HepG2 (cell line): ENCODE results near the gene CHRNB1. TPM values are rescaled to one million over a fixed set of nuclear protein-coding genes. Genes with fewer than 3 reads are reported as not detected.

Experiments
- ATAC-seq: fragments of 200-7000 bp; cut with Tn5 transposase; 3 replicates; pipeline ENCODE4 v1.9.1; 2020; ENCODE audit warnings: mild to moderate bottlenecking, moderate library complexity
- BruUV-seq: library from RNA; stranded (reverse); fragments of 400-500 nt; replicated peaks from 2 replicates; lab custom pipeline; 2021; lab: Mats Ljungman, UMichigan
- CTCF ChIA-PET: fragments of 300-600 bp; formaldehyde crosslinking; extraction: SDS; loops from one replicate; lab custom pipeline; 2021; ENCODE audit warnings: low total read pairs, inconsistent platforms, low intra/inter-chr PET ratio; lab: Yijun Ruan, JAX
- POLR2A ChIA-PET: fragments of 350-600 bp; sonication (Branson Sonifier 250); formaldehyde crosslinking; loops from one replicate; lab custom pipeline; 2020; ENCODE audit warnings: antibody characterized with exemption, inconsistent platforms; lab: Yijun Ruan, JAX
- DNase-seq: peaks from one replicate; pipeline ENCODE4 v3.0.0-alpha.2; 2015; ENCODE audit warnings: low spot score
- FAIRE-seq: peaks from 3 replicates; lab custom pipeline; 2011; peaks lifted over from hg19 to GRCh38; lab: Jason Lieb, UNC
- H2AFZ ChIP-seq: one replicate; pipeline ENCODE4 v1.6.1; 2011; ENCODE audit warnings: low read length, inconsistent platforms
- H3K27ac ChIP-seq: fragments of 300-600 bp; 3 replicates; pipeline ENCODE4 v1.8.0; 2011; ENCODE audit warnings: mixed run types, mild to moderate bottlenecking, mixed read lengths, low read length, inconsistent platforms; ENCODE audit not compliant: insufficient read depth; ENCODE audit errors: extremely low read length
- H3K27me3 ChIP-seq, 2 experiments: fragments of 200-600 bp in 1 of 2; 2 replicates in 1 of 2; 3 replicates in 1 of 2; pipeline versions ENCODE4 v1.6.0 to v1.8.0; 2011; ENCODE audit warnings: low read length in 2 of 2, mild to moderate bottlenecking in 2 of 2, moderate library complexity in 2 of 2, inconsistent platforms in 1 of 2; ENCODE audit not compliant: insufficient read depth in 2 of 2, control insufficient read depth in 1 of 2
- H3K36me3 ChIP-seq, 2 experiments: fragments of 200-600 bp in 1 of 2; replicated peaks in 1 of 2; 2 replicates in 1 of 2; 3 replicates in 1 of 2; pipeline versions ENCODE4 v1.5.1 to v1.8.0; 2011; ENCODE audit warnings: low read length in 2 of 2, inconsistent platforms in 1 of 2; ENCODE audit not compliant: insufficient read depth in 2 of 2, control insufficient read depth in 1 of 2
- H3K4me1 ChIP-seq: 2 replicates; pipeline ENCODE4 v1.5.1; 2012; ENCODE audit warnings: low read length, inconsistent platforms; ENCODE audit not compliant: insufficient read depth
- H3K4me2 ChIP-seq: 2 replicates; pipeline ENCODE4 v1.6.0; 2011; ENCODE audit warnings: low read depth, low read length, inconsistent platforms
- H3K4me3 ChIP-seq, 3 experiments: fragments of 200-600 bp in 1 of 3; sonication (generic), shearing (Covaris generic) in 1 of 3; replicated peaks in 1 of 3; 2 replicates each; pipeline ENCODE4 v1.5.1; 2011 to 2016; ENCODE audit warnings: low read length in 3 of 3, inconsistent platforms in 2 of 3, low read depth in 2 of 3, mild to moderate bottlenecking in 2 of 3, control low read depth in 1 of 3, mixed read lengths in 1 of 3; ENCODE audit not compliant: insufficient read depth in 1 of 3
- H3K79me2 ChIP-seq: one replicate; pipeline ENCODE4 v1.6.1; 2011; ENCODE audit warnings: low read length, inconsistent platforms; ENCODE audit not compliant: insufficient read depth
- H3K9ac ChIP-seq: 2 replicates; pipeline ENCODE4 v1.6.0; 2011; ENCODE audit warnings: mild to moderate bottlenecking, low read depth, low read length, inconsistent platforms; ENCODE audit not compliant: insufficient read depth
- H3K9me3 ChIP-seq: 2 replicates; pipeline ENCODE4 v1.5.1; 2012; ENCODE audit warnings: mild to moderate bottlenecking, low read length
- H4K20me1 ChIP-seq: 2 replicates; pipeline ENCODE4 v1.6.0; 2011; ENCODE audit warnings: inconsistent platforms, mild to moderate bottlenecking, low read length, moderate library complexity; ENCODE audit not compliant: insufficient read depth
- AGO2 ChIP-seq: fragments of 200-400 bp; formaldehyde crosslinking; optimal IDR thresholded peaks from 2 replicates; pipeline ENCODE3; 2017; ENCODE audit warnings: mild to moderate bottlenecking, low read depth, low read length, moderate library complexity
- HNF4A ChIP-seq: sonication (generic); formaldehyde crosslinking; IDR thresholded peaks from 2 replicates; pipeline ENCODE4 v1.4.0; 2020; ENCODE audit warnings: missing genetic modification reagents
- HOXD1 ChIP-seq: sonication (generic); formaldehyde crosslinking; IDR thresholded peaks from 2 replicates; pipeline ENCODE4 v1.5.0; 2020; ENCODE audit warnings: missing genetic modification reagents
- MEIS2 ChIP-seq: sonication (generic); formaldehyde crosslinking; IDR thresholded peaks from 2 replicates; pipeline ENCODE4 v1.9.0; 2021; ENCODE audit warnings: mild to moderate bottlenecking, missing genetic modification reagents
- PHF21A ChIP-seq: sonication (generic); formaldehyde crosslinking; IDR thresholded peaks from 2 replicates; pipeline ENCODE4 v1.5.0; 2020; ENCODE audit warnings: mild to moderate bottlenecking, missing genetic modification reagents
- PRPF4 ChIP-seq: fragments of 200-400 bp; formaldehyde crosslinking; IDR thresholded peaks from 2 replicates; pipeline ENCODE4 v1.6.1; 2016; ENCODE audit warnings: low read length, low read depth; ENCODE audit not compliant: poor library complexity, severe bottlenecking
- ZNF451 ChIP-seq: sonication (generic); formaldehyde crosslinking; IDR thresholded peaks from 2 replicates; pipeline ENCODE4 v1.5.0; 2020; ENCODE audit warnings: mild to moderate bottlenecking, missing genetic modification reagents
- ZNF562 ChIP-seq: sonication (generic); formaldehyde crosslinking; IDR thresholded peaks from 2 replicates; pipeline ENCODE4 v1.8.0; 2022; ENCODE audit warnings: missing genetic modification reagents, borderline replicate concordance
- WGBS: methylation state at CpG from one replicate; pipeline ENCODE4 v1.1.6; 2017; ENCODE audit warnings: low lambda C conversion rate; 5-methylcytosine and 5-hydroxymethylcytosine counted together
- in situ Hi-C: cut with HindIII; loops from 2 replicates; pipeline ENCODE4 v1.10.0; 2017; ENCODE audit warnings: low pct_unique_long_range_greater_than_20kb; ENCODE audit not compliant: extremely low pct_ligation_motif_present
- intact Hi-C: fragments of 100-400 bp; cut with micrococcal nuclease; formaldehyde crosslinking; loops from one replicate; pipeline ENCODE4 v1.10.0; 2022; ENCODE audit not compliant: unreplicated experiment
- polyA plus RNA-seq, 8 experiments: library from polyadenylated mRNA; depleted of rRNA in 3 of 8; stranded (reverse) in 7 of 8; unstranded in 1 of 8; fragments of >200 nt; fragmentation: Illumina TruSeq in 4 of 8; extraction: Trizol in 4 of 8; gene quantifications; 2 replicates each; pipeline versions ENCODE4 v1.2.1 to v1.2.3, GENCODE V29; 2011 to 2016; ENCODE audit warnings: low read depth in 4 of 8, missing spikeins in 1 of 8, mixed read lengths in 1 of 8; ENCODE audit not compliant: insufficient read depth in 1 of 8
- total RNA-seq, 5 experiments: library from RNA; depleted of rRNA; stranded (reverse); fragments of >200 nt; fragmentation: Illumina TruSeq; extraction: Trizol; gene quantifications; 2 replicates each; pipeline ENCODE4 v1.2.3, GENCODE V29; 2016; ENCODE audit warnings: low read depth in 1 of 5
- TF ChIP-seq, protein P1 (sequence below): sonication (generic); formaldehyde crosslinking; IDR thresholded peaks from 2 replicates; pipeline ENCODE4 v1.5.0; 2020; ENCODE audit warnings: mild to moderate bottlenecking, missing genetic modification reagents
- TF ChIP-seq, protein P2 (sequence below): sonication (generic); formaldehyde crosslinking; IDR thresholded peaks from 2 replicates; pipeline ENCODE4 v1.4.0; 2020; ENCODE audit warnings: missing genetic modification reagents, borderline replicate concordance
- TF ChIP-seq, protein P3 (sequence below): sonication (generic); formaldehyde crosslinking; IDR thresholded peaks from 2 replicates; pipeline ENCODE4 v1.8.0; 2022; ENCODE audit warnings: missing genetic modification reagents, mild to moderate bottlenecking, moderate library complexity, borderline replicate concordance

Gene CHRNB1
- total and polyA plus RNA-seq, 2 of the 13 experiments (the other 11 are each of a cell fraction or from before 2014, with no cell fraction given), result 5.4 to 33.7 TPM

DNA sequence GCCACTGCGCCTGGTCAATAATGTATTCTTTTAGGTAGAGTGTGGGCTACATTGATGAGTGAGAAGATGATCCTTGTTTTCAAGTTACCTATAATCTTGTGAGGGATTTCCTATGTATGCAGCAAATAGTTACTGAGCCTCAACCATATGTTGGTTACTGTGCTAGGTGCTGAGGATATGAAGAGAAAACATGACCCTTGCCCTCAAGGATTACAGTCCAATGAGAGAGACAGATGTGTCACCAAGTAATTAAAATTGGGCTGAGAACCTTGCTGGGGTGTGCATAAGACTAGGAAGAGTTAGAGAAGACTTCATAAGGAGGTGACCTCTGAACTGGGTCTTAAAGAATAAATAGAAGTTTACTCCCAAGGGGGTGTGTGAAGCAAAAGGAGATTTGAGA is 46.7 kb downstream of the CHRNB1 start:
- ATAC-seq, result no peak
- no peak for DNase-seq
- H3K4me3 ChIP-seq, result no peak overlapping the region
- intact Hi-C loops, result no loop called here
- H3K79me2 ChIP-seq, result peaks cover 84% of the 10 kb centered on the region
- in situ Hi-C loops, result no loop called here
- H3K27ac ChIP-seq, result no peak overlapping the region
- no TSS peak for BruUV-seq
- TF ChIP-seq HOXD1 (CRISPR knock-in tag) (no peak), HNF4A (peak; percentile 40; the same call in 1 of the 2 replicates), PRPF4 (no peak)
- 100% methylated on average over 1 of the region's 1 CpG for WGBS
- no peak for FAIRE-seq
- no peak overlapping the region; the same call in 1 of the 2 replicates for H3K4me2 ChIP-seq
- no peak overlapping the region for H3K9ac ChIP-seq
- peaks cover 8 to 38% of the 10 kb centered on the region in 2 experiments; a peak in 4 of 5 replicates for H3K36me3 ChIP-seq
- H3K4me1 ChIP-seq, result peaks cover 60% of the 10 kb centered on the region
- ChIA-PET CTCF (no interaction called here), POLR2A (no interaction called here)
- no peaks in the 10 kb centered on the region for H3K9me3 ChIP-seq
- H4K20me1 ChIP-seq, result peaks cover 72% of the 10 kb centered on the region
- H3K27me3 ChIP-seq, result no peaks in the 10 kb centered on the region
- H2AFZ ChIP-seq, result no peak overlapping the region

DNA sequence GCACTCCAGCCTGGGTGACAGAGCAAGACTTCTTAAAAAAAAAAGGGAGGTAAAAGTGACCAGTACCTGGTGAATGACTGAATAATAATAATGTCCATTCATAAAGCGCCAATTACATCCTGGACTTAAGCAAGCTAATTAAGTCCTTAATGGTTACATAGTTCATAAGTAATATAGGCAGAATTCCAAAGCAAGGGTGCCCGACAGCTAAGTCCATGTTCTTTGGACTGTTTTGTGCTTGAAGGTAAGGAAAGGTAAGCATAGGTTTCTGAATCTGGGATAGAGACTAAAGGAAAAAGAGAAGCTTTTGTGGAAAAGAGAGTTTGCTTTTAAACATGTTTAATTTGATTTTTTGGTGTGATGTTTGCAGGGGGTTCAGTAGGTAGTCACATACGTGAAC is 49.1 kb downstream of the CHRNB1 start:
- H3K36me3 ChIP-seq, result peaks cover 28 to 60% of the 10 kb centered on the region in 2 experiments
- TF ChIP-seq AGO2, result no peak
- TF ChIP-seq PHF21A, result no peak
- no peak for TF ChIP-seq ZNF562 (CRISPR knock-in tag)
- TF ChIP-seq, protein P1, sequence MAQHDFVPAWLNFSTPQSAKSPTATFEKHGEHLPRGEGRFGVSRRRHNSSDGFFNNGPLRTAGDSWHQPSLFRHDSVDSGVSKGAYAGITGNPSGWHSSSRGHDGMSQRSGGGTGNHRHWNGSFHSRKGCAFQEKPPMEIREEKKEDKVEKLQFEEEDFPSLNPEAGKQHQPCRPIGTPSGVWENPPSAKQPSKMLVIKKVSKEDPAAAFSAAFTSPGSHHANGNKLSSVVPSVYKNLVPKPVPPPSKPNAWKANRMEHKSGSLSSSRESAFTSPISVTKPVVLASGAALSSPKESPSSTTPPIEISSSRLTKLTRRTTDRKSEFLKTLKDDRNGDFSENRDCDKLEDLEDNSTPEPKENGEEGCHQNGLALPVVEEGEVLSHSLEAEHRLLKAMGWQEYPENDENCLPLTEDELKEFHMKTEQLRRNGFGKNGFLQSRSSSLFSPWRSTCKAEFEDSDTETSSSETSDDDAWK, result no peak
- TF ChIP-seq, protein P2, sequence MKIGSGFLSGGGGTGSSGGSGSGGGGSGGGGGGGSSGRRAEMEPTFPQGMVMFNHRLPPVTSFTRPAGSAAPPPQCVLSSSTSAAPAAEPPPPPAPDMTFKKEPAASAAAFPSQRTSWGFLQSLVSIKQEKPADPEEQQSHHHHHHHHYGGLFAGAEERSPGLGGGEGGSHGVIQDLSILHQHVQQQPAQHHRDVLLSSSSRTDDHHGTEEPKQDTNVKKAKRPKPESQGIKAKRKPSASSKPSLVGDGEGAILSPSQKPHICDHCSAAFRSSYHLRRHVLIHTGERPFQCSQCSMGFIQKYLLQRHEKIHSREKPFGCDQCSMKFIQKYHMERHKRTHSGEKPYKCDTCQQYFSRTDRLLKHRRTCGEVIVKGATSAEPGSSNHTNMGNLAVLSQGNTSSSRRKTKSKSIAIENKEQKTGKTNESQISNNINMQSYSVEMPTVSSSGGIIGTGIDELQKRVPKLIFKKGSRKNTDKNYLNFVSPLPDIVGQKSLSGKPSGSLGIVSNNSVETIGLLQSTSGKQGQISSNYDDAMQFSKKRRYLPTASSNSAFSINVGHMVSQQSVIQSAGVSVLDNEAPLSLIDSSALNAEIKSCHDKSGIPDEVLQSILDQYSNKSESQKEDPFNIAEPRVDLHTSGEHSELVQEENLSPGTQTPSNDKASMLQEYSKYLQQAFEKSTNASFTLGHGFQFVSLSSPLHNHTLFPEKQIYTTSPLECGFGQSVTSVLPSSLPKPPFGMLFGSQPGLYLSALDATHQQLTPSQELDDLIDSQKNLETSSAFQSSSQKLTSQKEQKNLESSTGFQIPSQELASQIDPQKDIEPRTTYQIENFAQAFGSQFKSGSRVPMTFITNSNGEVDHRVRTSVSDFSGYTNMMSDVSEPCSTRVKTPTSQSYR, result no peak
- TF ChIP-seq ZNF451, result no peak
- no peak for TF ChIP-seq MEIS2 (CRISPR knock-in tag)
- TF ChIP-seq, protein P3, sequence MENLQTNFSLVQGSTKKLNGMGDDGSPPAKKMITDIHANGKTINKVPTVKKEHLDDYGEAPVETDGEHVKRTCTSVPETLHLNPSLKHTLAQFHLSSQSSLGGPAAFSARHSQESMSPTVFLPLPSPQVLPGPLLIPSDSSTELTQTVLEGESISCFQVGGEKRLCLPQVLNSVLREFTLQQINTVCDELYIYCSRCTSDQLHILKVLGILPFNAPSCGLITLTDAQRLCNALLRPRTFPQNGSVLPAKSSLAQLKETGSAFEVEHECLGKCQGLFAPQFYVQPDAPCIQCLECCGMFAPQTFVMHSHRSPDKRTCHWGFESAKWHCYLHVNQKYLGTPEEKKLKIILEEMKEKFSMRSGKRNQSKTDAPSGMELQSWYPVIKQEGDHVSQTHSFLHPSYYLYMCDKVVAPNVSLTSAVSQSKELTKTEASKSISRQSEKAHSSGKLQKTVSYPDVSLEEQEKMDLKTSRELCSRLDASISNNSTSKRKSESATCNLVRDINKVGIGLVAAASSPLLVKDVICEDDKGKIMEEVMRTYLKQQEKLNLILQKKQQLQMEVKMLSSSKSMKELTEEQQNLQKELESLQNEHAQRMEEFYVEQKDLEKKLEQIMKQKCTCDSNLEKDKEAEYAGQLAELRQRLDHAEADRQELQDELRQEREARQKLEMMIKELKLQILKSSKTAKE, result no peak

More for the DNA sequence above, 49.1 kb downstream of the CHRNB1 start:
- Histone ChIP-seq H3K9ac (no peak overlapping the region), H3K9me3 (no peaks in the 10 kb centered on the region), H3K27me3 (no peaks in the 10 kb centered on the region), H3K27ac (no peak overlapping the region), H4K20me1 (peaks cover 59% of the 10 kb centered on the region), H3K4me3 (no peak overlapping the region), H2AFZ (no peak overlapping the region), H3K79me2 (peaks cover 67% of the 10 kb centered on the region), H3K4me1 (peaks cover 39% of the 10 kb centered on the region), H3K4me2 (no peak overlapping the region)
- FAIRE-seq (no peak), DNase-seq (no peak), ATAC-seq (no peak)
- 94% methylated on average over 3 of the region's 3 CpGs for WGBS
- ChIA-PET CTCF (no interaction called here), POLR2A (interaction anchor here (3.2 kb wide), 1 partner anchor 10 kb away, joined by 12 read pairs; the partner anchor contains the start of gene POLR2A)
- in situ Hi-C loops, result no loop called here
- intact Hi-C loops, result no loop called here
- BruUV-seq, result no TSS peak
